NCI-H774 (cell line): ENCODE results near the gene HHAT.

ENCODE experiments used
- DNase-seq: peaks from one replicate; lab custom pipeline; 2025; lab: John Stamatoyannopoulos, UW

HHAT gene

DNA sequence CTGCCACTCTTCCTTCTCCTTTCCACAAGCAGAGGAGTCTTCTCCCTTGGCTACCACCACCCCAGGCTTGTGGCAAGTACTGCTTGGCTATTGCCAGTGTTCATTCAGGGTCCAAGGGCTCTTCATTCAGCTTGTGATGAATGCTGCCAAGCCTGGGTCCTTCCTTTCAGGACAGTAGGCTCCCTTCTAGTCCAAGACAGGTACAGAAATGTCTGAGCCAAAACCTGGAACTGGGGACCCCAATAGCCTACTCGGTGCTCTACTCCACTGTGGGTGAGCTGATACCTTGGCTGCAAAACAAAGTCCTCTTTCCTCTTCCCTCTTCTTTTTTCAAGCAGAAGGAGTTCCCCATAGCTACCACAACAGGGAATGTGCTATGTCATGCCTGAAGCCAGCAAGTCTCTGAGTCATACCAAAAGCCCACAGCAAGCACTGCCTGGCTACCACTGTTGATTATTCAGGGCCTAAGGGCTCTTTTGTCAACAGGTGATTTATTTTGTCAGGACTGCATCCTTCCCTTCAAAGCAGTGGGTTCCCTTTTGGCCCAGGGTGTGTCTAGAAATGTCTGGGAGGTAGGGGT is 268.9 kb downstream of the HHAT start:
- no peak for DNase-seq

DNA sequence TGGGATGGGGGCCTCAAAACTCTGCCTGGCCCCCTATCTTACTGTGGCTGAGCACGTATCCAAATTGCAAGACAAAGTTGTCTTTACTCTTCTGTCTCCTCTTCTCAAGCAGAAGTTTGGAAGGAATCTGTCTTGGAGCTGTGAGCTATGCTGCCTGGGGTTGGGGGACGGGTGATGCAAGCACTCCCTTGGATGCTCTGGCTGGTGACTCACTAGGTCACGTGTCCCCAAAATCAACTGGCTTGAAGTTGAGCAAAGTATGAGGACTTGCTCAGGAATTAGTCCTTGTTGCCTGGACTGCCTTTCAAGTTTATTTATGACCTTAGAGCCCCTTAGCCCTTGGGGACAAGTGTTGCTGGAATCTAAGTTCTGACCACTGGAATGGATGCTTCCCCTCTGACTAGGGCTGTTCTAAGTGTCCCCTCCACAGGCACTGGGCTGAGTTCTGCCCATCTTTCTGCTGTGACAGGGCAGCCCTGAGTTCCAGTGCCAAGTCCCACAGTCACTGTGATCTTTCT is 269.5 kb downstream of the HHAT start:
- no peak for DNase-seq

DNA sequence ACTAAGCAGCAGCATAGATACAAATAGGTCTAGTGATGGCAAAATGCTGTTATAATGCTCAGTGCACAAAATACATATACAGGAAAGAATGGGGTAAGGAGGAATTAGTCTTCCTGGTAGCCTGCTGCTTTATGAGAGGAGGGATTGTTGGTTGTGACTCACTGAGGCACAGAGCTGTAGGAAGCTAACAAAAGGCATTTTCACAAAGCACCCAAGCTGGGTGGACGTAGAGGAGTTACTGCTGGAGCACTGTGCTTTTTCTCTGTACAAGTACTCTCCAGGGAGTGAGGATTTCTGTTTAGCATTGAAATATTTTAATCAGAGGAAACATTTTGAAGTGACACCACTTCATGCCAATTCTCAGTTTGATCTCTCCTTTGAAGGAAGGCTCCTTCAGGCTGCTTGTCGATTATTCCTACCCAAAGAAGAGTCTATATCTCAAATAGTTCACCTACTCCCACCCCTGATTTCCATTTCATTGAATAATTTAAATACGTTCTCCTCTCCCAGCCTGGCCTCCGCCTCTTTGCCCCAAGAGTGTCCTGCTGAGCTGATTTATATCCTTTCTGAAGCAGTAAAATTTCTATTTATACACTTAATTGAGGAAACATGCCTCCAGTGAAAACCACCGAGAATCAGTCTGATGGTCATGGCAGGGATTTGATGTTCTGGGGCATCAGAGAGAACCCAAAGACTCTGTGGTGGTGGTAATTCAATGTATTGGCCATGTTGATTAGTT is 271.9 kb downstream of the HHAT start:
- no peak for DNase-seq

DNA sequence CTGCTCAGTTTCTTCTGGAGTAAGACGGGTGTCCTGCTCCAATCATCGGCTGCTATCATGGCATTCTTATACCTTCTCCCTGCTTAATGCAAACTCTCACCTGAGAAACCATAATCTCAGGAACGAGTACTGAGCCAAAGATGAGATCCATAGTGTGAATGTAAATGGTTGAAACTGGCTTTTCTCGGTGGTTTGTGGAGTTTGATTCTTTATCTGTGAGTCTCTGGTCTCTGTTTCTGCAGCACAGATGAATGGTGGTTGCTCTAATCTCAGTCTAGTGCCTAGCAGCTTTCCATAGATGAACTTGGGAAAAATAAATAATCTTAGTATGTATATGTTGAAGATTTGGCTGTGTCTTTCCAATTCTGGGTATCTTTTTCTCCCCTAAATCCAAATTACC is 274.4 kb downstream of the HHAT start:
- no peak for DNase-seq

DNA sequence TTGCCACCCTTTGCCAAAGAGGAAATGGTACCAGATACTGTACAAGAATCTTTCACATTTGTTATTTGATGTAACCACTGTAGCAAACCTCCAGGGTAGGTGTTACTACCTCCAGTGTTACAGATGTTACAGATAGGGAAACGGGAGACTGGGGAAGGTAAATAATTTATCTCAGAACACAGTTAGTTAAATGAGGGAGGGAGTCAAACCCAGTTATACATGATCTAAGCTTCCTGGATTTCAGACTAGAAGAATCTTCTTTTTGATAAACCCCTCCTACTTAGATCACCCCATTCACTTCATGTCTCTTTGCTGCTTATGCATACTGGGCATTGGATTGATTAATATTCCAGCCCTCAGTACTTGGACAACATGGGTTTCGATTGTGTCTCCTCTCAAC is 276.4 kb downstream of the HHAT start:
- DNase-seq, result no peak

DNA sequence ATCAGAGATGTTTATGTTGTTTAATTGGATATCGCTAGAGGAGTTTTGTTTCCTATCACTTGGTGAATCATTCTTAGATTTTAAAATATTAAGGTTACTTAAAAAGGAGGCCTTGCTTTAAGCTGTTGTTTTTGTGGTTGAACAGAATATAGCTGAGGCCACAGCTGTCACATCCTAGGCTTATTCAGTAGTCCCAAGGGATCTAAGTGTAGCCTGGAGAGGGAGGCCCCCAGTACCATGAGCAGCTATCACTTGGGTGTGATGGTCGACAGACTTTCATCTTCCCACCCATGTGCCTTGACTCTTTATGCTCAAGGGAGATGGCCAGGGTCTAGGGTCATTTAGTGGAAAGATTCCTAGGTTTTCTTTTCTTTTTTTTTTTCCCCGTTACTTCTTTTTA is 278.7 kb downstream of the HHAT start:
- DNase-seq, result no peak

DNA sequence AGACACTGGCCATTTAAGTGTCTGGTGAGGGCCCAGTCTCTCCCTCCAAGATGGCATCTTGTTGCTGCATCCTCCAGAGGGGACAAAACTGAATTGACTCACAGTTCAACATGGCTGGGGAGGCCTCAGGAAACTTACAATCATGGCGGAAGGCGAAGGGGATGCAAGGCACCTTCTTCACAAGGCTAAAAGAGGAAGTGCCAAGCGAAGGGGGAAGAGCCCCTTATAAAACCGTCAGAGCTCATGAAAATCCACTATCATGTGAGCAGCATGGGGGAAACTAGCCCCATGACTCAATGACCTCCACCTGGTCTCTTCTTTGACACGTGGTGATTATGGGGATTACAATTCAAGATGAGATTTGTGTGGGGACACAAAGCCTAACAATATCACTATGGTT is 280.1 kb downstream of the HHAT start:
- DNase-seq, result no peak

DNA sequence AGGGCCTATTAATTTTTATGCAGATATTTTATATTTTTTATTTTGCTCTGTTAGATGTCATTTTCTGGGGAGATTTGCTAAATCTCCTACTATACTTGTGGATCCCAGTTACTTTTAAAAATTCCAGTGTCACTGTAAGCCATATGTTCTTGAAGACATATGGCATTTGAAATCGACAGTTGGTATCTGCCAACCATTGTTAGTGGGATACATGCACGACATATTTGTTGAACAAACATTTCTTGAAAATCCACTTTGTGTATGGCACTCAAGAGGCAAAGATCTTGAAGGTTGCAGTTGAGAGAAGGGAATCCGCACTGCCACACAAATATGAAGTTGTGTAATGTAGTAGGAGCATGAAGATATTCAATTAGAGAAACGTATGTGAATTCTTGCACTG is 287.7 kb downstream of the HHAT start:
- DNase-seq, result no peak

DNA sequence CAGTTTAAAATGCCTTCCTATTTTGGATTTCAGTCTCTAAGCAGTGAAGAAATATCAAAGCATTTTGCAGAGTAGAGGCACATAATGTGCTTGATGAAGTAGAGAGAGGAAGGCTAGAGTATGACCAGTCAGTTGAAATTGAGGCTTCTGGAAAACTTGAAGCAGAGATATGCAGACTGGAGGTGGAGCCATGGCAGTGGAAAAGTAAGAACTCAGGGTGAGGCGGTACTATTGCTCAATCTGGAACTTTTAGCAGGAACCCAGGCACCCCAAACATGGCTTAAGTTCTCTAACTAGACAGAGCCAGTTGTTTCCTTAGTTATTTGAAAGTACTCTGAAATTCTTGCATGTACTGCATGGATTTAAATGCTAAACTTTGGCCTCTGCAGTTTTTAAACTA is 288.6 kb downstream of the HHAT start:
- DNase-seq, result no peak

DNA sequence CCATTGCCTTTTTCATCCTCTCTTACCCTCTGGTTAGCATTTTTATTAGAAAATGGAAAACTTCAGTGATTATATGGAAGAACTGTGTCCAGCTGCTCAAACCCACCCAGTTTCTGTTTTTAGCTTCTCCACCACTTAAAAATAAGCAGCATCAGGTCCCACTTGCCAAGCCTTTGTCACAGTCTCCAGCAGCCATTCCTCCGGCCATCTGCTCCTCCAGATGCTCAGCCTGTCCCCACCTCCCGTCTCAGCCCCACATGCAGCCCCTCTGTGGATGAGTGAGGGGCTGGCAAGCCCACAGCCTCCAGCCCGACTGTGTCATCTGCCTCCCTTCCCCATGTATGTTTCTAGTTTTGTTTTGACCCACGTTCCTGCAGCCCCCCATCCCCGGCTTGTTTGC is 289.7 kb downstream of the HHAT start:
- DNase-seq, result no peak

DNA sequence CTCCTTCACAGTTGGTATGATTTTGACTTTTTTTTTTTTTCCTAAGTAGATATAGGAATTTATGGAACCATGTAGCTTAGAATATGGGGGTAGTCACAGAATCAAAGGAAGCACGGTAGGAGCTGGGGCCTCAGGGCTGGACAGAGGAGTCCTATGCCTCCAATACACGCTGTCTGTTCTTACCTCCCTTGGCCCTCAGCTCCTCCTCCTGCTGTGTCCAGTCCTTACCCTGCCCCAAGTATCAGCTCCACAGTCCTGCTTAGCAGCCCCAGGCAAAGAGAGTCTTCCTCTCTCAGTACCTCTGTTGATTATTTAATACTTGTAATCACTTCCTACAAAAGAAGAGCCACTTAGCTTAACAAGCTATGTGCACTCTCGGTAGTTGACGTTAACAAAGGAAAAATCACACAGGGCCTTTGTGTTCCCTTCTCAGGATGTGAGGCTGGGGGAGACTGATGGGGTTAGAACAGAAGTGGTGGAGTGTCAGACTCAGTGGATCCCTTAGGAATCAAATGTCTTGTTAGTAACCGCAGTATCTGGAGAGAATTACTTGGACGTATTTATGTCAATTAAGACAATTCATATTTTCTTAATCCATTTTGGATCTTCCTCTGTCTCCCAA is 292.3 kb downstream of the HHAT start:
- DNase-seq, result no peak

DNA sequence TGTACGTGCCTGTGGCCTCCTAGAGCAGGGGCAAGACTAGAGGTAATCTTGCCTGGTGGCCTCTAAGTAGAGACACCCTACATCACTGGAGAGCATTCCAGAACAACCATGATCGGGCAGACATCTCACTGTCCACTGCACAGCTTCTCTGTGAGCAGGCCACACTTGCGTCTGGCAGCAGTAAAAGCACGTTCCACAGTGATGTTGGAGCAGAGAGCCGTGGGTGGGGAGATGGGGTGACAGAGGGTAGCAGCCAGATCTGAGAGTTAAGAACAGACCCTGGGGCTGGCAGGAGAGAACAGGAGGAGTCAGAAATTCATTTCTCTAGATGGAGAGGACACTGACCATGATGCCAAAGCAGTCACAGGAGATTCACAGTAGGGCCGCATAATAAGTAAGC is 293.0 kb downstream of the HHAT start:
- no peak for DNase-seq

DNA sequence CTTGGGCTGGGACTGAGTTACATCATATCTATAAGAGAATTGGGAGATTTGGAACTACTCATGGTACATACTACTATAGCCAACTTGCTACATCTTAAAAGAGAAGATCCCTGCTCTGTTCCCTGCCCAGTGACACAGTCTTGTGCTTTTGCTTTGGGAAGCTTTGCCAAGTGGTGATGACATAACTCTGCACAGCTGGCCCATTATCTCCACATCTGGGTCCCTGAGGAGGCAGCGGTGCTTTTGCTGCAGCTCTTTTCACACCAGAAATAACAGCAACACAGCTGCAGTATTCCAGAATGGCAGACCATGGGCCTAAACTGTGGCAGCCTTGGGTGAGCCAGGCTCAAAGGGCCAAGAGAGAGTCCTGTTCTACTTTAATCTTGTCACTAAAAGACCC is 296.0 kb downstream of the HHAT start:
- no peak for DNase-seq

DNA sequence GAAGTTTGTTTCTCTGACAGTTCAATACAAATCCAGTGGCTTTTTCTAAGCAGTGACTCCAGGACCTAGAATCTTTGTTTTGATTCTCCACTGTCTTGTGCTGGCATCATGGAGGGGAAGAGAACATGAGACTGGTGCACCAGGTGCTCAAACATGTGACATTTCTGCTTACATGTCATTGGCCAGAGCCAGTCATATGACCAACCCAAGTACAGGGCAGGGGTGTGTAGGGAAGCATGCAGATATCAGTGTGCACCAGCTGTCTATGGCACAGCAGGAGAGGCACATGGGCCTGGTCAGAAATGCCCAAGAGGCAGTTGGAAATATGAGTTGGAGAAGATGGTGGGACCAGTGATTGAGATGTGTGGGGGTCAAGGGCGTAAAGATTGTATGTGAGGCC is 297.0 kb downstream of the HHAT start:
- no peak for DNase-seq

DNA sequence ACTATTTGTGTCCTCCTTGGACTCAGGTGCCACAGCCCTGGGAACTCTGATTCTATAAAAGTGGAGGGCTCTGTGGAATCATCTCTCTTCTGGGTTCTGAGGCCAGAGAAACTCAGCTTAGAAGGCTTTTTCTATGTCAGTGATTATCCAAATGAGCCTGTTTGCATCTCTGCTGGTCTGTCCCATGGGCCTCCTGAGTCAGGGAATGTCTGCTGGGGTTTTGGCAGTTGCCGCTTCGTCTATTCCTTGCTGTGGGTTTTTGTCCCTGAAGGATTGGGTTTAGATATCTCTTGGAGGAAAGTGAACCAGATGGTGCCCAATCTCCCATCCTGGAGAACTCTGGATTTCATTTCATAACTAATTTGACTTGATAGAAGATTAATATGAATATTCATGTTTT is 297.6 kb downstream of the HHAT start:
- DNase-seq, result no peak

DNA sequence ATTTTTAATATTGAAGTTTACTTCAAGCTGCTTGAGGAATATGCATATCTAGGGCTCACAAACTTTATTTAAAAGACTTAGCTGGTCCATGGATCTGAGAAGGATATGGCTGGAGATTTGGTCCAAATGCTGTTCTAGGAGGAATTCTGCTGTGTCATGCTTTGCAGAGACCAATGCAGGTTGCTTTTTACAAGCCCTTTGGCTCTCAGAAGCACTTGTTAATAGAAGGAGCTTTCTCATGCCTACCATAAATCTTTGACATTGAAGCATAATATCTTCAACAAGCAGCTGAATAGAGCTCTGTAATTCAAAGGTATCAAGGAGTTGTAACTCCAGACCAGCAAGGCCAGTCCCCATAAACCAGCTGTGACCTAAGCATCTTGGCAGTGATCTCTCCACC is 299.1 kb downstream of the HHAT start:
- DNase-seq, result no peak

DNA sequence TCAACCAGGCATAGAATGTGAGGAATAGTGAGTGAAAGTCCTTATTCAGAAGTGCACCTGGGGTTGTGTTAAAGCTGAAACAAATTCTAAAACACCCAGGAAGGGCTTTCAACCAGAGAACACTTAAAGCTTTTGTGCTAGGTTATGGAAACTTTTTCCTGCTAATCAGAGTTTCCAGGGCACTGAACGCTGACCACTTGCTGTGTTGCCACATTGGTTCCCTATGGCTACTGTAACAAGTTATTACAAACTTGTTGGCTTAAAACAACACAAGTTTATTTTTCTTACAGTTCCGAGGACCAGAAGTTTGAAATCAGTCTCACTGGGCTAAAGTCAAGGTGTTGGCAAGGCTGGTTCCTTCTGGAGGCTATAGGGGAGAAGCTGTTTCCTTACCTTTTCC is 300.6 kb downstream of the HHAT start:
- no peak for DNase-seq

DNA sequence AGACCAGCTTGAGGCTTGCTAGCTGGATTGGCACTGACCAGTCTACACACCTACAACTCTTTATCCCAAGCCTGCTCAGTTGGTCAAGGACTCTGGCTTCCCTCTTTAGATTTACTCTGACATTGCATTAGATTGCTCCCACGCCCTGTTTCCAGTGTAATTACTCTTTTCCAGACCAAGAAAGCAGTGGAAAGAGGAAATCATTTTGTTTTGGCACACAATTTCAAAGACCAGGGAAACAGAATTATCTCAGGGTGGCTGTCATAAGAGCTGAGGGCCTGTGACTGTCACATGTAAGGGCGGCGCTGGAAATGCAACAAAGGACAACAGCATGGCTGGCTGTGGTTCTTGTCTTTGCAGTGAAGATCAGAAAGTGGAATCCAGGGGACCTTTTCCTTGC is 302.7 kb downstream of the HHAT start:
- DNase-seq, result no peak

DNA sequence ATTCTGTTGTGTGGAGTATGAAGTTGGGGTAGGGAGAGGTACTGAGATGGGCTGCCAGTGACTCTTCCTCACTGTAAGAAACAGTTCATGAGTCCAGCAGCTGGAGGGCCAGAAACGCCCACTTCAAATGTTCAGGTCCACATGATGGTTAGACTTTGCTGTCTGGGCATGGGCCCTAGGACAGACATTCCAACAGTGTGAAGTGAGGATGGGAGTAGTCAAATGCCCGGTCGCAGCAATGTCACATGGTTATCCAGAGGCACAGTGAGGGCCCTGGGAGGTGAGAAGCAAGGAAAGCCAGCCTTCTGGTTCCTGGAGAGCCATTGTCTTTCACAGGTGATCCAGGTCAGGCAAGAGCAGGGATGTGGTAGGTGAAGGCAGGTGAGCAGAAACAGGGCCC is 304.4 kb downstream of the HHAT start:
- no peak for DNase-seq

DNA sequence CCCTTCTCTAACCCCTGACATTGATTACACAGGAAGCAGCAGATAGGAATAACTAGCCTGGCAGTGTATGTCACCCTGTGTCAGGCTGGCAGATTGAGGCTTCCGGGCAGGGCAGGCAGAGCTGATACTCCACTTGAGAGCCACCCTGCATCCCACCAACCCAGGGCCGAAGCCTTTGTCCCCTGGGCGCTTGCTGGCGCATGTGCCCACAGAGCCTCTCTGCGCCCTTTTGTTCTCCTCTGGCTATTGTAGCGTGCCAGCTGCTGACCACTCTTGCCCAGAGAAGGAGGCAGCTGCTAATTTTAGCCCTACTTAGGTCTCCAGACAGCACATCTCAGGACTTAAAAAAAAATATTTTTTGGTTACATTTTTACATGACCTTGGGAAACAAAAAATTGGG is 304.9 kb downstream of the HHAT start:
- peak; percentile 38 for DNase-seq

DNA sequence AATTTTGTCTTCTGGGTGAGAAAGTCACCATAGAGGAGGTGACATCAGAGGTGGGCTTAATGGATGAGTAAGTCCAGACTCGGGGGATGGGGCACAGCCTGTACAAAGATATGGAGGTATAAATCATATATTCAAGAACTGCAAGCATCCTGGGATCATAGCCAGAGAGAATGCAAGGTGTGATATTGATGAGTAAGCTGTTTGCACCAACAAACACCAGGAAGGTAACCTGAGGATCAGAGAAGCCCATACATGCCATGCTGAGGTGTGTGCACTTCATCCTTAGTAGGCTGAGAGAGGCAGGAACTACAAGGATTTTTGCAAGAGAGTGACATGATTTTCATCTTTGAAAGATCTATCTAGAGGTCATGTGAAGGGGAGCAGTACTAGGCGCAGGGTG is 306.4 kb downstream of the HHAT start:
- no peak for DNase-seq

DNA sequence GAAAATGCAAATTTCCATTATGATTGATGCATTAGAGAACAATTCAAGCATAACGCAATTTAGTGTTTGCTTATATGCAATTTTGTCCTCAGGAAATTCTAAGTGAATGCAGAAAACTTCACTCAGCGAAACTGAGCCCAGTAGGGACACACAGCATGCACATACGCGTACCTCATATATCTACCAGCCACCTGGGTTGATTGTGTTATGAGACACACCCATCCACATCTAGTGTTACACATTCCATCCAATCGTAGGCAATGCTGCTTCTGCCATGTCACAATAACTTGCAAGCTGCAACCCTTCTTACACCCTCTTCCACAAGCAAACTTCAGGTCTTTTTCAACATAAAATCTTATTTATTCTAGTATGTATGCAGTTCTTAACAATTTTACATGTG is 312.9 kb downstream of the HHAT start:
- DNase-seq, result no peak

DNA sequence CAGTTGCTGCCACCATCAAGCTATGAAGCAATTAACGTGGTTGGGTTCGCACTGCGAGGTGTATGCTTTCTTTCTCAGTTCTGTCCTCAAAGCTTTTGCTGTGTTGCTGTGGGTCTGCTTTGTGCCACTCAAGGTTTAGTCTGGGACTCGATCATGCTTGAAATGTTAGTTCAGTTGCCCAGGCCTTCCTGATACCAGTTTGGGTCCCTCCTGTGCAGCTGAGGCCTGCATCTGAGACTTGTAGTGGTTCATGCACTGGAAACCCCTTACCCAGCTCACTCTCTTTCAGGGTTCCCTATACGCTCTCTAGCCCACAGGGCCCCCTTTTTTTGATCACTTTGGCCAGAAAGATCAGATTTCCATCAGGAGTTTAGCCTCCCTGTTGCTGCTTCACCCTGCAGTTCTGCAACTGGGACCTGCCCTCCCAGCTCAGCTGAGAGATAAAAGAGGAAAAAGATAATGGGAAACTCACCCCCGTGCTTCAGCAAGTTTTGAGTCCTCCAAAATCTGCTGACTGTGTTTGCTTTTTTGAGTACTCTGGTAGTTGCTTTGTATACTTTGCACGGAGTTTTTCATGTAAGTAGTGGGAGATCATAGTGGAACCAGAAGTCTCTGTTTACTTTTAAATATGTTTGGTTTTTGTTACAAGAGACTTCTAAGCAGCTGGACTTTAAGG is 317.0 kb downstream of the HHAT start:
- DNase-seq, result no peak
